K562 (cell line): ENCODE data around the gene KIF4B. TPM values are rescaled to one million over a fixed set of nuclear protein-coding genes. Genes with fewer than 3 reads are reported as not detected.
A peak's percentile ranks its signal among the peaks of the same experiment; 100 is the strongest.

Experiments used
- ATAC-seq: fragments of 200-7000 bp; cut with Tn5 transposase; 3 replicates; pipeline ENCODE4 v1.9.1; 2020; ENCODE audit warnings: moderate library complexity
- BruUV-seq: library from RNA; stranded (reverse); fragments of 400-500 nt; replicated peaks from 2 replicates; lab custom pipeline; 2021; lab: Mats Ljungman, UMichigan
- CTCF ChIA-PET: fragments of 300-600 bp; formaldehyde crosslinking; extraction: SDS; loops from one replicate; lab custom pipeline; 2021; ENCODE audit warnings: low intra/inter-chr PET ratio; lab: Yijun Ruan, JAX
- POLR2A ChIA-PET: fragments of 300-600, 350-650 bp; sonication (Branson Sonifier 250); formaldehyde crosslinking; extraction: SDS; loops from one replicate; lab custom pipeline; 2021; ENCODE audit warnings: antibody characterized with exemption, inconsistent platforms; lab: Yijun Ruan, JAX
- DNase-seq, 4 experiments: peaks; one replicate each; pipeline versions ENCODE4 v3.0.0 to v3.0.0-alpha.2; 2011 to 2018; ENCODE audit warnings: low spot score in 3 of 4, mixed read lengths in 3 of 4; ENCODE audit errors: extremely low read depth in 1 of 4
- FAIRE-seq: peaks from 2 replicates; lab custom pipeline; 2011; peaks lifted over from hg19 to GRCh38; lab: Jason Lieb, UNC
- H2AFZ ChIP-seq: 2 replicates; pipeline ENCODE4 v1.6.0; 2011; ENCODE audit warnings: low read depth, low read length, control low read depth, inconsistent platforms
- H3K27ac ChIP-seq: fragments of 200-600 bp; 3 replicates; pipeline ENCODE4 v1.8.0; 2011; ENCODE audit warnings: low read depth, mild to moderate bottlenecking, control low read depth, inconsistent platforms, low read length, moderate library complexity, mixed read lengths; ENCODE audit errors: extremely low read depth
- H3K27me3 ChIP-seq, 2 experiments: fragments of 300-600 bp in 1 of 2; 2 replicates in 1 of 2; 3 replicates in 1 of 2; pipeline versions ENCODE4 v1.6.0 to v1.8.0; 2011; ENCODE audit warnings: inconsistent platforms in 2 of 2, low read length in 2 of 2, mild to moderate bottlenecking in 1 of 2, mixed read lengths in 1 of 2, moderate library complexity in 1 of 2; ENCODE audit not compliant: control insufficient read depth in 2 of 2, insufficient read depth in 2 of 2
- H3K36me3 ChIP-seq: fragments of 300-600 bp; 3 replicates; pipeline ENCODE4 v1.8.0; 2011; ENCODE audit warnings: mild to moderate bottlenecking, low read length, inconsistent platforms; ENCODE audit not compliant: control insufficient read depth, insufficient read depth
- H3K4me1 ChIP-seq, 2 experiments: fragments of 200-600 bp in 1 of 2; replicated peaks in 1 of 2; 2 replicates in 1 of 2; 3 replicates in 1 of 2; pipeline versions ENCODE4 v1.5.1 to v1.8.0; 2011; ENCODE audit warnings: inconsistent platforms in 2 of 2, low read length in 2 of 2, mild to moderate bottlenecking in 1 of 2, mixed read lengths in 1 of 2, moderate library complexity in 1 of 2; ENCODE audit not compliant: control insufficient read depth in 2 of 2, insufficient read depth in 2 of 2
- H3K4me2 ChIP-seq: 2 replicates; pipeline ENCODE4 v1.6.1; 2011; ENCODE audit warnings: low read length, control low read depth, inconsistent platforms, mixed read lengths; ENCODE audit not compliant: insufficient read depth
- H3K4me3 ChIP-seq: fragments of 200-600 bp; sonication (generic), shearing (Covaris generic); 2 replicates; pipeline ENCODE4 v1.5.1; 2016; ENCODE audit warnings: control low read depth, inconsistent platforms
- H3K79me2 ChIP-seq: fragments of 200-600 bp; 3 replicates; pipeline ENCODE4 v1.8.0; 2011; ENCODE audit warnings: low read length, inconsistent platforms; ENCODE audit not compliant: control insufficient read depth, insufficient read depth
- H3K9ac ChIP-seq, 2 experiments: 2 replicates each; pipeline versions ENCODE4 v1.6.0 to v1.6.1; 2011; ENCODE audit warnings: low read depth in 2 of 2, low read length in 2 of 2, control low read depth in 1 of 2, inconsistent platforms in 1 of 2, mild to moderate bottlenecking in 1 of 2, mixed read lengths in 1 of 2; ENCODE audit not compliant: insufficient read depth in 1 of 2
- H3K9me1 ChIP-seq: one replicate; pipeline ENCODE4 v1.6.0; 2011; ENCODE audit warnings: inconsistent platforms, mild to moderate bottlenecking, low read length, moderate library complexity; ENCODE audit not compliant: control insufficient read depth, insufficient read depth
- H3K9me3 ChIP-seq: replicated peaks from 2 replicates; pipeline ENCODE4 v1.5.1; 2011; ENCODE audit warnings: low read depth, low read length, inconsistent platforms; ENCODE audit not compliant: control insufficient read depth, insufficient read depth
- H4K20me1 ChIP-seq: replicated peaks from 2 replicates; pipeline ENCODE4 v1.6.1; 2011; ENCODE audit warnings: low read length, inconsistent platforms, mixed read lengths; ENCODE audit not compliant: control insufficient read depth, insufficient read depth
- CTBP1 ChIP-seq: fragments of 450-650 bp; IDR thresholded peaks from 2 replicates; pipeline ENCODE4 v1.6.1; 2016; ENCODE audit warnings: borderline replicate concordance
- JUN ChIP-seq, 2 experiments: sonication (generic) in 1 of 2; formaldehyde crosslinking in 1 of 2; IDR thresholded peaks; 2 replicates each; pipeline versions ENCODE4 v1.6.1 to v1.8.0; 2012 to 2022; ENCODE audit warnings: borderline replicate concordance in 2 of 2, mild to moderate bottlenecking in 2 of 2, improper control_type of control experiment in 1 of 2, low read depth in 1 of 2, low read length in 1 of 2, missing genetic modification reagents in 1 of 2
- LEF1 ChIP-seq: fragments of 450-650 bp; IDR thresholded peaks from 2 replicates; pipeline ENCODE4 v1.6.1; 2016; ENCODE audit warnings: mild to moderate bottlenecking
- NFIC ChIP-seq: fragments of 450-650 bp; IDR thresholded peaks from 2 replicates; pipeline ENCODE4 v1.6.1; 2017; ENCODE audit warnings: mild to moderate bottlenecking, inconsistent platforms
- POLR3G ChIP-seq: IDR thresholded peaks from 2 replicates; pipeline ENCODE4 v1.6.1; 2011; ENCODE audit not compliant: insufficient read length, insufficient replicate concordance; ENCODE audit errors: extremely low read depth
- RFX5 ChIP-seq: IDR thresholded peaks from 2 replicates; pipeline ENCODE4 v1.6.1; 2011; ENCODE audit warnings: low read depth, mild to moderate bottlenecking, improper control_type of control experiment, low read length
- SIN3B ChIP-seq: fragments of 450-650 bp; IDR thresholded peaks from 2 replicates; pipeline ENCODE4 v1.6.1; 2017; ENCODE audit warnings: low read depth, mild to moderate bottlenecking, moderate library complexity
- WGBS: fragments of 100-300 bp; shearing (Covaris generic); methylation state at CpG from one replicate; pipeline ENCODE4 v1.1.6; 2016; ENCODE audit warnings: low coverage, mixed read lengths; ENCODE audit not compliant: insufficient coverage; ENCODE audit errors: missing lambda C conversion rate; 5-methylcytosine and 5-hydroxymethylcytosine counted together
- in situ Hi-C: fragments of 300-500 bp; cut with MboI; formaldehyde crosslinking; loops from 4 replicates; pipeline ENCODE4 v1.15.0; 2018; ENCODE audit warnings: inconsistent platforms, mixed read lengths
- intact Hi-C: fragments of 100-400 bp; cut with micrococcal nuclease; formaldehyde crosslinking; loops from 2 replicates; pipeline ENCODE4 v1.14.2; 2022
- polyA plus RNA-seq, 8 experiments: library from polyadenylated mRNA; depleted of rRNA in 4 of 8; stranded (reverse) in 5 of 8; unstranded in 3 of 8; fragments of >200 nt; fragmentation: Nextera tagmentation in 2 of 8; fragmentation: Illumina TruSeq in 1 of 8; extraction: Ambion mirVana in 2 of 8; extraction: Trizol in 1 of 8; gene quantifications; 2 replicates each; pipeline versions ENCODE4 v1.2.1 to v1.2.3, GENCODE V29; 2011 to 2014; ENCODE audit warnings: inconsistent platforms in 1 of 8, missing spikeins in 1 of 8
- total RNA-seq, 7 experiments: library from RNA; depleted of rRNA in 6 of 7; stranded (reverse); fragments of >200 nt in 6 of 7; fragmentation: Illumina TruSeq in 2 of 7; extraction: Trizol in 2 of 7; gene quantifications; 2 replicates each; pipeline versions ENCODE4 v1.2.1 to v1.2.3, GENCODE V29; 2011 to 2021; ENCODE audit warnings: low replicate concordance in 1 of 7

Gene KIF4B
- total and polyA plus RNA-seq, 9 of the 15 experiments (the other 6 are each of a cell fraction or from before 2014, with no cell fraction given): 0.01 to 0.09 (median 0.07) TPM; not detected in 2

DNA sequence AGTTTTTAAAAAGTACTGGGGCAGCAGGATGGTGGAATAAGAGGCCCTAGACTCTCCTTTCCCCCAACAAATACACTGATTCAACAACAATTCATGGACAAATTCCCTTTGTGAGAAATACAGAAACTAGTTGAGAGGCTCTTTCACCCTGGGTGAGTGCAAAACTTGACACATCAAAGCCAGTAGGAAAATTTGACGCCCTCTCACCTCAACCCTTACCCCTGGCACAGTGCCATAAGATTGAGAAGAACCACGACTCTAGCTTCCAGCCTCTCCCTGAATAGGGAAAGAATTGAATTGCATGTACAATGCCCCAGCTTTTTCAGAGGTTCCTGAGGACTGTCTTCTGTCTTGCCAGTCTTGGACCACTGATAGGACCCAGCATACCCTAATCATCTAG, 12.3 kb downstream of the KIF4B start:
- Histone ChIP-seq H3K4me1 (no peaks in the 10 kb centered on the region), H3K4me2 (no peak overlapping the region), H3K9me3 (no peaks in the 10 kb centered on the region), H3K36me3 (no peaks in the 10 kb centered on the region), H3K79me2 (no peaks in the 10 kb centered on the region), H3K9ac (no peak overlapping the region), H3K9me1 (no peaks in the 10 kb centered on the region), H3K27me3 (no peaks in the 10 kb centered on the region), H3K27ac (no peak overlapping the region), H4K20me1 (no peaks in the 10 kb centered on the region), H3K4me3 (no peak overlapping the region), H2AFZ (no peak overlapping the region)
- no TSS peak for BruUV-seq
- WGBS: 0% methylated on average over 2 of the region's 2 CpGs
- no peak for DNase-seq
- intact Hi-C loops: no loop called here
- in situ Hi-C loops: no loop called here
- ATAC-seq: no peak
- ChIA-PET POLR2A (interaction anchor here (0.8 kb wide), 2 partner anchors 12 to 965 kb away, joined by 3 read pairs; no protein-coding TSS in a partner anchor), CTCF (no interaction called here)
- TF ChIP-seq SIN3B (no peak), RFX5 (no peak), CTBP1 (no peak), POLR3G (no peak), NFIC (peak; percentile 81)
- no peak for FAIRE-seq

- H3K27ac ChIP-seq: no peak overlapping the region
- ChIA-PET POLR2A (interaction anchor here (0.6 to 0.9 kb wide), 3 partner anchors 37 to 205 kb away, joined by 3 read pairs; no protein-coding TSS in a partner anchor), CTCF (no interaction called here)
- H3K4me2 ChIP-seq: no peak overlapping the region
- DNase-seq (peak in 1 of 4 experiments; percentile 14), FAIRE-seq (no peak), ATAC-seq (peak; percentile 78)
- no peaks in the 10 kb centered on the region for H3K27me3 ChIP-seq
- BruUV-seq: no TSS peak
- no peaks in the 10 kb centered on the region for H3K36me3 ChIP-seq
- no peaks in the 10 kb centered on the region for H3K4me1 ChIP-seq
- no peak overlapping the region for H2AFZ ChIP-seq
- H3K9me1 ChIP-seq: no peaks in the 10 kb centered on the region
- WGBS: 0% methylated on average over 1 of the region's 1 CpG
- intact Hi-C loops (loop anchor here (2.0 kb wide), 1 partner anchor 55 kb away; no protein-coding TSS in a partner anchor), in situ Hi-C loops (no loop called here)
- H3K9ac ChIP-seq: no peak overlapping the region
- no peaks in the 10 kb centered on the region for H3K9me3 ChIP-seq
- no peak overlapping the region for H3K4me3 ChIP-seq
- H4K20me1 ChIP-seq: no peaks in the 10 kb centered on the region
- H3K79me2 ChIP-seq: no peaks in the 10 kb centered on the region
- TF ChIP-seq LEF1 (no peak), JUN (IDR thresholded peaks at IDR 0.05; ENCODE audit: borderline replicate concordance, low read depth, low read length) (no peak), JUN (CRISPR knock-in tag; IDR thresholded peaks at IDR 0.05; ENCODE audit: borderline replicate concordance) (no peak)
Measured at GRCh38 chr5:155027993-155028629, 14.6 kb downstream of the KIF4B start.
